ENCODE results near the gene ANKHD1.

Gene ANKHD1

DNA sequence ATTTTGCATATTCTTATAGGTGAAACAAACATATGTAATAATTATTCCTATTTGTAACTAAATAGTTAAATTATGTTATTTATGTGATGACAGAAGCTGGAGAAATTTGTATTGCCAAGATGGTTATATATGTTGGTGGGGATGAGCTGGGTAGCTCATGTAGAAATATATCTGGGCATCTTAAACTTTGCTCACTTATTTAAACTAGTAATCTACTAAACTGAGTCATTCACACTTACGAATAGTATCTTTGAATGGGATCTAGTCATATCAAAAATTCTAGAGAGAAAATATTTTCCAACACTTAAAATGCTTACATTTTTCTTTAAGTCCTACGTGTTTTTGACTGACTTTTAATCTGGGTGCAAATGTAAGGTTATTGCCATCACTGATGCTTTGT lies 101.2 kb downstream of the ANKHD1 start:
- Mint-ChIP-seq H3K4me1 (ENCODE audit: low read depth) (no peaks in the 10 kb centered on the region), H3K4me3 (no peak overlapping the region), H3K27ac (no peak overlapping the region), H3K36me3 (ENCODE audit: low read depth) (peaks cover 35% of the 10 kb centered on the region), H3K9me3 (no peaks in the 10 kb centered on the region), H3K27me3 (no peaks in the 10 kb centered on the region)

DNA sequence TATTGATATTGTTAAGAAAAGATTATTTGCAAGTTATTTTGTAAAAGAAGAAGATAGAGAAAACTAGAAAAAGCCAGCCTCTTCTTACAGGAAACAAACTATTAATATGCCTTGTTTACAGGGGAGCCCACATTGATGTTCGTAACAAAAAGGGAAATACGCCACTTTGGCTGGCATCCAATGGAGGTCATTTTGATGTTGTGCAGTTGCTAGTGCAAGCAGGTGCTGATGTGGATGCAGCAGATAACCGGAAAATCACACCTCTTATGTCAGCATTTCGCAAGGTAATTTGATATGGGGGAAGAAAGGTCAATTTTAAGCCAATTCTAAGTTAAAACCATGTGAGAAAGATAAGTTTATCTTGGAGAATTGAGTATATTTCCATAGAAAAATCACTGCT lies 108.3 kb downstream of the ANKHD1 start:
- Mint-ChIP-seq H3K4me3 (no peak overlapping the region), H3K9me3 (no peaks in the 10 kb centered on the region), H3K36me3 (ENCODE audit: low read depth) (peaks cover 68% of the 10 kb centered on the region), H3K27me3 (no peaks in the 10 kb centered on the region), H3K27ac (no peak overlapping the region), H3K4me1 (ENCODE audit: low read depth) (no peaks in the 10 kb centered on the region)

DNA sequence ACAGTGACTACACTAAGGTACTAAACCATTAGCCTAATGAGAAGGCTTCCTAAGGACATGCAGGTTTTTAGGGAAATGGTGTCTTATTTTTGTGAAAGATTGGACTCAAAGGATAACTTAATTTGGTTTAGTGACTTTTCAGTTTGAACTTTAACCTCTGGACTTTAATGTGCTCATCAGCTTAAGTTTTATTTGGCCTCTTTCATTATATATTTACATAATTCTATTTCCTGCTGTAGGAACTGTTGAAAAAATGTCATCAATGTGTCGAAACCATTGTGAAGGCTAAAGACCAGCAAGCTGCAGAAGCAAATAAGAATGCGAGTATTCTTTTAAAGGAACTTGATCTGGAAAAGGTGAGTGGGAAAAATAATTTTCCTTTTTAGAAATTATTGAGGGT lies 111.5 kb downstream of the ANKHD1 start:
- H3K27me3 Mint-ChIP-seq = no peaks in the 10 kb centered on the region
- no peak overlapping the region for H3K27ac Mint-ChIP-seq
- no peaks in the 10 kb centered on the region for H3K9me3 Mint-ChIP-seq
- H3K4me3 Mint-ChIP-seq = no peak overlapping the region
- H3K4me1 Mint-ChIP-seq (ENCODE audit: low read depth) = no peaks in the 10 kb centered on the region
- H3K36me3 Mint-ChIP-seq (ENCODE audit: low read depth) = peaks cover 53% of the 10 kb centered on the region

DNA sequence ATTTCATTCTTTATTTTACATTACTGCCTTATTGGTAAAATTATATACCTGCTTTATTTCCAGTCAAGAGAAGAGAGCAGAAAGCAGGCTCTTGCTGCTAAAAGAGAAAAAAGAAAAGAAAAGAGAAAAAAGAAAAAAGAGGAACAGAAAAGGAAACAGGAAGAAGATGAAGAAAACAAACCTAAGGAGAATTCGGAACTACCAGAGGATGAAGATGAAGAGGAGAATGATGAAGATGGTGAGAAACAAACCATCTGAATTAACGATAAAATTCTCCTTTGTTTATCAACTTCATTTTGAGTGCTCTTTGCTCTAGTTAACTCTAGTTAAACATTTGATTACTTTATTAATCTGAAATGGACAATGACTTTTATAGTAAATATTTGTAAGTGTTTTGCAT lies 122.4 kb downstream of the ANKHD1 start:
- no peak overlapping the region for H3K4me3 Mint-ChIP-seq
- peaks cover 53% of the 10 kb centered on the region for H3K36me3 Mint-ChIP-seq (ENCODE audit: low read depth)
- H3K9me3 Mint-ChIP-seq = no peaks in the 10 kb centered on the region
- H3K4me1 Mint-ChIP-seq (ENCODE audit: low read depth) = no peaks in the 10 kb centered on the region
- no peaks in the 10 kb centered on the region for H3K27me3 Mint-ChIP-seq
- no peak overlapping the region for H3K27ac Mint-ChIP-seq

DNA sequence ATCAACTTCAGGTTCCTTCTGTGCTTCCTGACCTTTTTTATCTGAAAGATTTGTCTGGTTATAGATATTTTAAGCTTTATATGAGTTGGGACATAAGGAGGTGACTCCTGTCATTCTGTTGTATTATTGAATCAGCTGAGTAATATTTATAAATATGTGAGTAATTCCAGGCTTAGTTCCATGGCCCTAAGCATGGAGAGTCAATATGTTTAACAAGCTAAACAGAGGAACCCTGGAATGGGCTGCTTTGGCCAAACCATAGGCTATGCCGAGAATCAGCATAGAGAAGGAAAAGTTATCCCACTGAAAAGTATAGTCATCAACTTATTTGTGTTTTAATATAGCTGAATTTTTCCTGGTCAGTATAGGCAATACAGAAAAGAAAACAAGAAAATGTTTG lies 138.6 kb downstream of the ANKHD1 start:
- Mint-ChIP-seq H3K9me3 (no peaks in the 10 kb centered on the region), H3K4me3 (no peak overlapping the region), H3K27me3 (no peaks in the 10 kb centered on the region), H3K4me1 (ENCODE audit: low read depth) (peaks cover 2% of the 10 kb centered on the region), H3K27ac (no peak overlapping the region), H3K36me3 (ENCODE audit: low read depth) (peaks cover 58% of the 10 kb centered on the region)

DNA sequence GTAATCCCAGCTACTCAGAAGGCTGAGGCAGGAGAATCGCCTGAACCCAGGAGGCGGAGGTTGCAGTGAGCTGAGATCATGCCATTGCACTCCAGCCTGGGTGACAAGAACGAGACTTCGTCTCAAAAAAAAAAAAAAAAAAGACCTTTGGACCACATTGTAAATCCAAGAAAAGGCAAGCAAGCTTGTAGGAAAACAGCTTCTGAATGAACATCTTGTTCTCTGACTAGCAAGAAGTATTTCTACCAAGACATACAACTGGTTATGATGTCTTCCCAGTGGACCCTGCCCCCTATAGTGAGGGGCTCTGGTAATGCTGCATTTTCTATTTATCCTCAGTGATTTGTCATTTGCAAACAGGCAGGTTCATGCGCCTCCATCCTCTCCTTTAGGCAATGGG lies 141.3 kb downstream of the ANKHD1 start:
- Mint-ChIP-seq H3K4me1 (ENCODE audit: low read depth) (peaks cover 15% of the 10 kb centered on the region), H3K36me3 (ENCODE audit: low read depth) (peaks cover 48% of the 10 kb centered on the region), H3K27me3 (no peaks in the 10 kb centered on the region), H3K4me3 (no peak overlapping the region), H3K27ac (no peak overlapping the region), H3K9me3 (no peaks in the 10 kb centered on the region)

DNA sequence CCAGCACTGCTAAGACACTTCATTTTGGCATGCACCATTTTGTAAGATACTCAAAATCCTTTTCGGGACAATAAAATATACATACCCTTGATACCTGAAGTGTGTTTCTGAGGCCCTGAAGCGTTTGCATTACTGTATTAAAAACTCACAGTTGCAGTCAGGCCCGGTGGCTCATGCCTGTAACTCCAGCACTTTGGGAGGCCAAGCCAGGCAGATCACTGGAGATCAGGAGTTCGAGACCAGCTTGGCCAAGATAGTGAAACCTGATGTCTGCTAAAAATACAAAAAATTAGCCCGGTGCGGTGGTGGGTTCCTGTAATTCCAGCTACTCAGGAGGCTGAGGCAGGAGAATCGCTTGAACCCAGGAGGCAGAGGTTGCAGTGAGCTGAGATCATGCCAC lies 143.4 kb downstream of the ANKHD1 start:
- Mint-ChIP-seq H3K4me3 (no peak overlapping the region), H3K4me1 (ENCODE audit: low read depth) (peaks cover 34% of the 10 kb centered on the region), H3K27ac (no peak overlapping the region), H3K36me3 (ENCODE audit: low read depth) (peaks cover 48% of the 10 kb centered on the region), H3K27me3 (no peaks in the 10 kb centered on the region), H3K9me3 (no peaks in the 10 kb centered on the region)

DNA sequence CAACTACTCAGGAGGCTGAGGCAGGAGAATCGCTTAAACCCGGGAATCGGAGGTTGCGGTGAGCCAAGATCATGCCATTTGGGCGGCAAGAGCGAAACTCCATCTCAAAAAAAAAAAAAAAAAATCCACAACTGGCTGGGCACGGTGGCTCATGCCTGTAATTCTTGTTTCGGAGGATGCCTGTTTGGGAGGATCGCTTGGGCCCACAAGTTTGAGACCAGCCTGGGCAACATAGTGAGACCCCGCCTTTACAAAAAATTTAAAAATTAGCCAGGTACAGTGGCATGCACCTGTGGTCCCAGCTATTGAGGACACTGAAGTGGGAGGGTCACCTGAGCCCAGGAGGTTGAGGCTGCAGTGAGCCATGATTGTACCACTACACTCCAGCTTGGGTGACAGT lies 144.0 kb downstream of the ANKHD1 start:
- Mint-ChIP-seq H3K27ac (no peak overlapping the region), H3K4me3 (no peak overlapping the region), H3K36me3 (ENCODE audit: low read depth) (peaks cover 54% of the 10 kb centered on the region), H3K4me1 (ENCODE audit: low read depth) (peaks cover 41% of the 10 kb centered on the region), H3K27me3 (no peaks in the 10 kb centered on the region), H3K9me3 (no peaks in the 10 kb centered on the region)

DNA sequence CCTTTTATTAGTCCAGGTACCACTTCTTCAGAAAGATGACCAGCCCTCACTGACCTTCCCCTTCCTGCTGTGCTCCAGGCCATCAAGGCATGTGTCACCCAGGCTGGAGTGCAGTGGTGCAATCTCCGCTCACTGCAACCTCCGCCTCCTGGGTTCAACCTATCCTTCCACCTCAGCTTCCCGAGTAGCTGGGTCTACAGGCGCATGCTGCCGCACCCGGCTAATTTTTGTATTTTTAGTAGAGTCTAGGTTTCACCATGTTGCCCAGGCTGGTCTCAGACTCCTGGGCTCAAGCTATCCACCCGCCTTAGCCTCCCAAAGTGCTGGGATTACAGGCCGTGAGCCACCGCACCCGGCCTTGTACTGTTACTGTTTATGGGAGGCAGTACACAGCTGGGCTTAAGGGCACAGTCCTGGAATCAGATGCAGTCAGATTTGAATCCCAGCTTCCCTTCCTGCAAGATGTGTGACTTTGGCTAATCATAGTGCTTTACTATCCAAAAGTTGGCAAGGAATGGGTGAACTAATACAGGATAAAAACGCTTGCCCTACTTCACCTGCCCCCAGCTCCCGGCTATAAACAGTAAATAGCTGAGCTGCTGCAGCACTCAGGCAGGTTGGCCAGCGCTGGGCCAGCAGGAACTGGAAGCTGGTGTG lies 145.3 kb downstream of the ANKHD1 start:
- Mint-ChIP-seq H3K4me1 (ENCODE audit: low read depth) (peaks cover 50% of the 10 kb centered on the region), H3K9me3 (no peaks in the 10 kb centered on the region), H3K27ac (peak overlapping the region; percentile 92), H3K27me3 (no peaks in the 10 kb centered on the region), H3K4me3 (peak overlapping the region; percentile 84), H3K36me3 (ENCODE audit: low read depth) (peaks cover 54% of the 10 kb centered on the region)

DNA sequence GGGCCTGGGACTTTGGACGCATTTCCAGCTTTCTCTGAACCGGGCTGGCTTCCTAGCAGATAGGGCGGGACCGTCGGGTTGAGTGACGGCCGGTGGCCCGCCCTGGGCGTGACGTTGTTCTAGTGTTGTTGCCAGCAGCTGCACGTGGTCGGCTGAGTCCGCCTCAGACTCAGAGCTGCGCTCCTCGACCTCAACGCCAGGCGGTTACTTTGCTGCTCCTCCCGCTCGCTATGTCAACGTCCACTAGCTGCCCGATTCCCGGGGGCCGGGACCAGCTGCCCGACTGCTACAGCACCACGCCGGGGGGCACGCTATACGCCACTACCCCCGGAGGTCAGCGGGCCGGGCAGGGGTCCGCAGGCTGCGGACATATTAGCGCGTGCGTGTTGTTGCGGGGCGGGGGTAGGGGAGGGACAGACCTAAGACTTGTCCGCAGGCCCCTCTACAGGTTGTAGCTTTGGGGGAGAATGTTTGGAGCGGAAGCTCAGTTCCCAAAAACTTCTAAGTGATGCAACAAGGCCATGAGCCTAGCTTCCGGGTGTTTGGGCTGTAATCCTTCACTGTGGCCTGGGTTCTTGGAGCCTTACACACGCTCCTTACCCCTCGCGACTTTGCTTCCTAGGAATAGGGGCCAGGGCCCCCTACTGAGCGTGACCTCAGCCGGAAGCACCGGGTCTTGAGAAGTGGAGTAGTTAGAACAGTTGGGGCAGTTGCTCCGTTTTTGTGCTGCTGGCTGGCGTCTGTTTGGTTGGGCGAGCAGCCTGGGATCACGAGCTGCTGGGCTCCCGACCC lies 146.1 kb downstream of the ANKHD1 start, which contains the start of gene EIF4EBP3:
Gene EIF4EBP3, plus strand, starts transcription at position 155 of the 792 bp plus-strand sequence. Its CDS starts 76 bp downstream, at position 231.
- H3K36me3 Mint-ChIP-seq (ENCODE audit: low read depth) = peaks cover 54% of the 10 kb centered on the region

DNA sequence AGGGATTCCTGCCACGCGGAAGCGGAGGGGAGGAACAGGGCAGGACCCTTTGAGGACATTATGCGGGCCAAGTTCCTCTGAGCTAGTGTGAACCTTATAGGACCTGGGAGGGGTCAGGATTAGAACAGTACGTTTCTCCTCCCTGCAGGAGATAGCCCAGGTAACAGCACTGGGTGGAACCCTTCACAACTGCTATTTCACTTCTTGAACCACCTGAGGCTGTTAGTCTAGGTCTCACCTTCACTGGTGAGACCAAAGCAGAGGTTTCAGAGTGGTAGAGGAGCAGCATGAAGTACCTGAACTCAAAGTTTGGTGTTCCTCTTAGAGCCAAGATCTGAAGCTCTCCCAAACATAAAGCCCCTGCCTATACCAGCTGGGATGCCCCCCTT lies 146.7 kb downstream of the ANKHD1 start:
- peak overlapping the region; percentile 92 for H3K27ac Mint-ChIP-seq
- H3K27me3 Mint-ChIP-seq = no peaks in the 10 kb centered on the region
- H3K4me1 Mint-ChIP-seq (ENCODE audit: low read depth) = peaks cover 56% of the 10 kb centered on the region
- peak overlapping the region; percentile 84 for H3K4me3 Mint-ChIP-seq
- peaks cover 56% of the 10 kb centered on the region for H3K36me3 Mint-ChIP-seq (ENCODE audit: low read depth)
- H3K9me3 Mint-ChIP-seq = no peaks in the 10 kb centered on the region

More for the DNA sequence above, 146.1 kb downstream of the ANKHD1 start, which contains the start of gene EIF4EBP3:
- Mint-ChIP-seq H3K27me3 (no peaks in the 10 kb centered on the region), H3K4me3 (peak within 1 kb of the TSS; percentile 84), H3K9me3 (no peaks in the 10 kb centered on the region), H3K27ac (peak within 1 kb of the TSS; percentile 92), H3K4me1 (ENCODE audit: low read depth) (peaks cover 50% of the 10 kb centered on the region)

DNA sequence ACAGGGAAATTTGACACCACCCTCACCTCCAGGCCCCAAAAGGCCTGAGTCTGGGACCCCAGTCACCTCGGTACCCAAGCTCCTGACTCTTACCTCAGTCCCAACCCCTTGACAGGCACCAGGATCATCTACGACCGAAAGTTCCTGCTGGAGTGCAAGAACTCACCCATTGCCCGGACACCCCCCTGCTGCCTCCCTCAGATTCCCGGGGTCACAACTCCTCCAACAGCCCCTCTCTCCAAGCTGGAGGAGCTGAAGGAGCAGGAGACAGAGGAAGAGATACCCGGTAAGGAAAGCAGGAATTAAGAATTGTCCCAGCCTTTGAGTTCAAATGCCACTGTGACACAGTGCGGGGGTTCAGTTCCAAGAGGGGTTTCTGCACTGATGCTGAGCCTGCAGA lies 147.2 kb downstream of the ANKHD1 start:
- H3K9me3 Mint-ChIP-seq = no peaks in the 10 kb centered on the region

DNA sequence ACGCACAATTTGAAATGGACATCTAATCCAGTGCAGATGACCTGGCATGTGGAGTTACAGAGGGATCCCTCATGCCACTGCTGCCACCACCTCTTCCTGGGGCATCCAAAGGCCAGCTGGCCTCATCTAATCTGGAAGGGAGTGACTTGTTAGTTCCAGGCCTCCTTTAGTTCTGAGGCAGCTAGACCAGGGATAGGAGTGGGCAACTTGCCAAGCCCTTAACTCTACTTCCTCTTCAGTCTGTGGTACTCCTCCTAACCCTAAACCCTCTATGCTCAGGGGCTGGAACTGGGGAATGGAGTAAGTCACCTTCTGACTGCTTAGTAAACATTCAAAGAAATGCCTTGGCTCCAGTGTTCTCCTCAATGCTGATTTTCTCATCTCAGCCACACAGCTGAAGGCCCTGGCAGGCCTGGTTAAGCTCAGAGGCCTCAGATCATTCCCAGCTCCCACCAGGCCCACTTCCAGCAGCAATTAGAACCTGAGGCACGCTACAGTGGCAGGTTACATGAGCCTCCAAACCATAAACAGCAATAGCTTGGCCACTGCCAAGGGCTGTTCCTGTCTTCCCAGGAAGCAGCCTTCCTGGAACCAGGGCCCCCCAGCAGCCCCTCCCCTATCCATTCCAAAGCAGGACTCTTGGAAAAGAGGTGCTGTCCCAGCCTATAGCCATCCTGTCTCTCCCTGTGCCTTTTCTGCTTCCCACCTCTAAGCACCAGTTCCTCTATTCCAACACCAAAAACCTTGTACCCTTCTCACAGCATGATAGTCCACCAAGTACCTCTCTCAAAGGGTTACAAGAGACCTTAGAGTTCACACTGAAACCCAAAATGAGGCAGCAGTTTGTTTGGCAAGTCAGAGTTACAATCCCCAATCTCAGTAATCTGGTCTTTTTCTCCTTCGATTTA lies 147.9 kb downstream of the ANKHD1 start:
- no peaks in the 10 kb centered on the region for H3K27me3 Mint-ChIP-seq
- H3K36me3 Mint-ChIP-seq (ENCODE audit: low read depth) = peaks cover 53% of the 10 kb centered on the region
- peak overlapping the region; percentile 59 for H3K4me3 Mint-ChIP-seq
- H3K9me3 Mint-ChIP-seq = no peaks in the 10 kb centered on the region
- peak overlapping the region; percentile 84 for H3K27ac Mint-ChIP-seq
- peaks cover 68% of the 10 kb centered on the region for H3K4me1 Mint-ChIP-seq (ENCODE audit: low read depth)

More for the DNA sequence above, 147.2 kb downstream of the ANKHD1 start:
- no peaks in the 10 kb centered on the region for H3K27me3 Mint-ChIP-seq
- H3K4me1 Mint-ChIP-seq (ENCODE audit: low read depth) = peaks cover 61% of the 10 kb centered on the region
- peak overlapping the region; percentile 84 for H3K4me3 Mint-ChIP-seq
- peak overlapping the region; percentile 92 for H3K27ac Mint-ChIP-seq
- H3K36me3 Mint-ChIP-seq (ENCODE audit: low read depth) = peaks cover 56% of the 10 kb centered on the region

DNA sequence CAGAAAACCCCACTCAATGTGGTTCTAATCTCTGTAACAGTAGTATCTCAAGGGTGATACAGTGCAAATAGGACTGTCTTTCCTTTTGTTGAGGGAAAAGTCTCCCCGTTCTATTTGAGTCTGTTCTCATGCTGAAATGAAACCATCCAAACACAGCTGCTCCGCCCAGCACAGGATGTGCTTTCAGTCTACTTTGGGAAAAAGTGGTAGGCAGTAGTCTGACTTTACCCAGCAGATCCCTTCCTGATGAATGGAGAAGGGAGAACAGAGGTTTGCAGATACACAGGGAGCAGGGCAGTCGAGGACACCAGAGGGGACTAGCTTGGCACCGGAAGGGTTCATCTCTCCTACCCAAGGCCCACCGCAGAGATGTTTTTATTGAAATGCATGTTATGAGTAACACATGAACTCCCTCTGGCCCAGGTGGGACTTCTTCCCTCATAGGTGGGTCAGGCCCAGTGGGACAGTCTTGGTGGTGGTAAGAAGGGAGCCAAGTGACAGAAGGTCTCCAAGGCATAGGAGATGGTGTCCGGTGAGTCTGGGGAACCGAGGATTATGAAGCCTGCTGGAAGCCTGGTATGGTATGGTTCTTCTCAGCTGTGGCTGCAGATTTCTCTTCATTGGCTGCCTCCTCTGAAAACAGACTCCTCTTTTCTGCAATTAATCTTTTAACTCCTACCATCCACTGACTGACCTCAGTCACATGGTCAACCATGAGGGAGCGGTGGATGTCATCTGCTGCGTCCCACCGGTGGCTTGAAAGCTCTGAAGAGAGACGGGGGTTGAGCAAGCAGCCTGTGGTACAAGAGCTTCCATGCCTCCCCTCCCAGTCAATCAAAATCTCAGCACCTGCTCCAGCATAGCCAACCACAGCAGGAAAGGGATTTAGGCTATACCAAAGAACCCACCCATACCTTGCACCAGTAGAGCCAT lies 148.8 kb downstream of the ANKHD1 start:
- peak overlapping the region; percentile 20 for H3K27ac Mint-ChIP-seq
- H3K4me1 Mint-ChIP-seq (ENCODE audit: low read depth) = peaks cover 77% of the 10 kb centered on the region
- H3K27me3 Mint-ChIP-seq = no peaks in the 10 kb centered on the region
- H3K4me3 Mint-ChIP-seq = no peak overlapping the region
- no peaks in the 10 kb centered on the region for H3K9me3 Mint-ChIP-seq
- H3K36me3 Mint-ChIP-seq (ENCODE audit: low read depth) = peaks cover 56% of the 10 kb centered on the region

All from stimulated activated naive CD8-positive, alpha-beta T cell treated with anti-CD3 and anti-CD28 coated beads, Interleukin-15, Interleukin-2, amounts not matched to agents 100 ng/mL and 50 ng/mL, for 24 hours (primary cell).